B cell (primary cell): Measurements from ENCODE around the gene FAM72D. TPM values are rescaled to one million over a fixed set of nuclear protein-coding genes. Genes with fewer than 3 reads are reported as not detected.
"Not testable (repeated sequence)": the region's sequence is repeated elsewhere in the genome, so short reads cannot be mapped to it uniquely, and the experiment has no call there.

Experiments
- ATAC-seq: fragments of 200-7000 bp; cut with Tn5 transposase; one replicate; pipeline ENCODE4 v1.10.0; 2021; ENCODE audit warnings: low read depth, mild to moderate bottlenecking, moderate number of reproducible peaks, moderate library complexity
- CTCF ChIA-PET: fragments of 350-600 bp; sonication (Branson Sonifier 250); formaldehyde crosslinking; loops from one replicate; lab custom pipeline; 2021; ENCODE audit warnings: antibody characterized with exemption, inconsistent platforms; lab: Charles Lee
- POLR2A ChIA-PET: fragments of 350-600 bp; sonication (Branson Sonifier 250); formaldehyde crosslinking; loops from one replicate; lab custom pipeline; 2021; ENCODE audit warnings: antibody characterized with exemption; lab: Charles Lee
- DNase-seq: peaks from one replicate; pipeline ENCODE4 v3.0.0; 2013
- H2AFZ ChIP-seq: 2 replicates; pipeline ENCODE4 v1.6.1; 2012; ENCODE audit warnings: mild to moderate bottlenecking, low read depth, low read length; ENCODE audit not compliant: insufficient read depth, poor library complexity, severe bottlenecking
- H3K27ac ChIP-seq, 2 donors: 1 replicate in 1 of 2; 2 replicates in 1 of 2; pipeline ENCODE4 v1.5.1; 2012 to 2013; ENCODE audit warnings: low read length in 2 of 2, mild to moderate bottlenecking in 2 of 2, moderate library complexity in 1 of 2
- H3K27me3 ChIP-seq, 4 experiments: fragments of 200-600 bp in 1 of 4; sonication (generic) in 1 of 4; replicated peaks in 1 of 4; 1 replicate in 2 of 4; 2 replicates in 2 of 4; pipeline versions ENCODE4 v1.6.1 to v1.7.0; 2013 to 2016; ENCODE audit warnings: low read length in 3 of 4, mild to moderate bottlenecking in 2 of 4, mixed read lengths in 1 of 4, moderate library complexity in 1 of 4; ENCODE audit not compliant: insufficient read depth in 4 of 4, control insufficient read depth in 3 of 4; ENCODE audit errors: control extremely low read depth in 1 of 4
- H3K36me3 ChIP-seq, 2 experiments: replicated peaks in 1 of 2; 1 replicate in 1 of 2; 2 replicates in 1 of 2; pipeline versions ENCODE4 v1.6.1 to v1.7.1; 2013; ENCODE audit warnings: low read length in 1 of 2; ENCODE audit not compliant: insufficient read depth in 2 of 2, control insufficient read depth in 1 of 2; ENCODE audit errors: control extremely low read depth in 1 of 2, extremely low read depth in 1 of 2
- H3K4me1 ChIP-seq, 2 donors: fragments of 200-600 bp in 1 of 2; sonication (generic) in 1 of 2; 1 replicate in 1 of 2; 2 replicates in 1 of 2; pipeline versions ENCODE4 v1.5.1 to v1.6.1; 2013 to 2017; ENCODE audit warnings: low read length in 2 of 2; ENCODE audit not compliant: control insufficient read depth in 2 of 2, insufficient read depth in 2 of 2
- H3K4me2 ChIP-seq: replicated peaks from 2 replicates; pipeline ENCODE3; 2012; ENCODE audit warnings: mild to moderate bottlenecking, low read depth, low read length; ENCODE audit not compliant: poor library complexity, severe bottlenecking
- H3K4me3 ChIP-seq, 5 experiments: fragments of 200-600 bp in 1 of 5; sonication (generic) in 1 of 5; 1 replicate in 3 of 5; 2 replicates in 2 of 5; pipeline versions ENCODE4 v1.5.1 to v1.7.0; 2011 to 2016; ENCODE audit warnings: low read length in 4 of 5, mild to moderate bottlenecking in 4 of 5, low read depth in 2 of 5, control low read depth in 1 of 5, moderate library complexity in 1 of 5; ENCODE audit not compliant: insufficient read depth in 1 of 5; ENCODE audit errors: control extremely low read depth in 1 of 5, extremely low read depth in 1 of 5
- H3K79me2 ChIP-seq: fragments of 200-600 bp; sonication (generic); one replicate; pipeline ENCODE4 v1.6.0; 2016; ENCODE audit warnings: low read length; ENCODE audit not compliant: control insufficient read depth, insufficient read depth
- H3K9ac ChIP-seq: fragments of 200-600 bp; sonication (generic); 2 replicates; pipeline ENCODE4 v1.6.1; 2017; ENCODE audit warnings: mild to moderate bottlenecking, low read length, moderate library complexity
- H3K9me3 ChIP-seq, 3 donors: one replicate each; pipeline versions ENCODE4 v1.6.1 to v1.7.1; 2013; ENCODE audit warnings: low read length in 2 of 3; ENCODE audit not compliant: control insufficient read depth in 2 of 3, insufficient read depth in 1 of 3; ENCODE audit errors: control extremely low read depth in 1 of 3
- H4K20me1 ChIP-seq: 2 replicates; pipeline ENCODE4 v1.6.0; 2012; ENCODE audit warnings: mild to moderate bottlenecking, low read length; ENCODE audit not compliant: insufficient read depth, control insufficient read depth, poor library complexity, severe bottlenecking
- H3K27ac Mint-ChIP-seq: one replicate; pipeline ENCODE4 v1.8.0; 2021; ENCODE audit warnings: mixed read lengths
- H3K27me3 Mint-ChIP-seq: one replicate; pipeline ENCODE4 v1.8.0; 2021; ENCODE audit warnings: mixed read lengths
- H3K4me1 Mint-ChIP-seq: one replicate; pipeline ENCODE4 v1.8.0; 2021; ENCODE audit warnings: mixed read lengths
- H3K4me3 Mint-ChIP-seq: one replicate; pipeline ENCODE4 v1.8.0; 2021; ENCODE audit warnings: mixed read lengths
- H3K9me3 Mint-ChIP-seq: one replicate; pipeline ENCODE4 v1.8.0; 2022; ENCODE audit warnings: mixed read lengths; ENCODE audit not compliant: insufficient read depth
- WGBS: methylation state at CpG from one replicate; pipeline ENCODE4 v1.1.5; 2013; ENCODE audit warnings: missing lambda C conversion rate; ENCODE audit not compliant: insufficient coverage; 5-methylcytosine and 5-hydroxymethylcytosine counted together
- intact Hi-C: fragments of 100-400 bp; cut with micrococcal nuclease; formaldehyde crosslinking; loops from one replicate; pipeline ENCODE4 v1.10.0; 2022
- polyA plus RNA-seq: library from polyadenylated mRNA; depleted of rRNA; stranded (reverse); fragments of >200 nt; gene quantifications from 2 replicates; pipeline ENCODE4 v1.2.3, GENCODE V29; 2012
- total RNA-seq, 2 donors: library from RNA; stranded (reverse); fragments of 120-200 nt in 1 of 2; gene quantifications; 1 replicate in 1 of 2; 2 replicates in 1 of 2; pipeline versions ENCODE4 v1.2.3 to v1.2.4, GENCODE V29; 2013 to 2022

Gene FAM72D
- total and polyA plus RNA-seq, 2 donors (not counting 1 experiment from before 2014, with no cell fraction given): 0.21 to 0.32 TPM

GRCh38 chr1:145078787-145079370, 16.9 kb upstream of the FAM72D start:
- intact Hi-C loops, H3K9me3 ChIP-seq: not testable (repeated sequence)

DNA sequence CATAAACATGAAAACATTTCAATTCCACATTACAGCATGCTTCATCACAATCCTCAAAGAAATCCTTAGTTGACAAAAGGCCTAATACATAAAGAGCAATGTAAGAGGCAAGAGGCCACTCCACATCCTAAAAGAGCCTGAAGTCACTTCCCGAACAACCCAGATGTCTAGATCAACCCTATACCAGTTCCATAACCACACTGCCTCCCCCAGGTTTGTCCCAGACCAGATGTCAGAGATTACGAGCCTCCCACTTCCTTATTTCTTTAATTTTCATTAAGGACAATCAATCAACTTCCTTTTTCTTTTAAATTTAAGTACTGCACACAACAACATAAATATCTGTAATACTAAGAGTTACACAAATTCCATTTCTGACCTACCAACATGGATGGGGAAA, 16.0 kb upstream of the FAM72D start:
- H2AFZ ChIP-seq, H3K9ac ChIP-seq, ATAC-seq, H3K27me3 ChIP-seq, H3K9me3 ChIP-seq, H3K79me2 ChIP-seq, intact Hi-C loops, H3K4me2 ChIP-seq, H3K27ac ChIP-seq, H4K20me1 ChIP-seq, H3K27me3 Mint-ChIP-seq, H3K4me3 ChIP-seq, H3K4me3 Mint-ChIP-seq, CTCF ChIA-PET, POLR2A ChIA-PET, H3K27ac Mint-ChIP-seq, H3K9me3 Mint-ChIP-seq, H3K36me3 ChIP-seq, H3K4me1 Mint-ChIP-seq, H3K4me1 ChIP-seq: not testable (repeated sequence)
- WGBS: no CpG with 5 or more reads among the region's 2 CpGs
- peak; percentile 3 for DNase-seq

More at GRCh38 chr1:145078787-145079370, 16.9 kb upstream of the FAM72D start:
- H3K4me2 ChIP-seq, POLR2A ChIA-PET, H3K79me2 ChIP-seq, H3K4me3 Mint-ChIP-seq, H3K4me1 ChIP-seq, H4K20me1 ChIP-seq, H3K36me3 ChIP-seq, H3K27ac ChIP-seq, H3K4me3 ChIP-seq, H3K9me3 Mint-ChIP-seq, H3K27me3 ChIP-seq, H2AFZ ChIP-seq, H3K27me3 Mint-ChIP-seq, ATAC-seq, DNase-seq, H3K9ac ChIP-seq, H3K4me1 Mint-ChIP-seq, CTCF ChIA-PET, H3K27ac Mint-ChIP-seq: not testable (repeated sequence)
- no CpG with 5 or more reads among the region's 5 CpGs for WGBS

- DNase-seq, intact Hi-C loops, H3K9ac ChIP-seq, H2AFZ ChIP-seq, H3K79me2 ChIP-seq, ATAC-seq, H3K36me3 ChIP-seq, H3K4me3 Mint-ChIP-seq, H3K27me3 Mint-ChIP-seq, H3K27me3 ChIP-seq, POLR2A ChIA-PET, H3K27ac ChIP-seq, H3K9me3 ChIP-seq, H3K4me3 ChIP-seq, CTCF ChIA-PET, H3K9me3 Mint-ChIP-seq, H3K4me1 ChIP-seq, H3K4me2 ChIP-seq, H4K20me1 ChIP-seq, H3K4me1 Mint-ChIP-seq, H3K27ac Mint-ChIP-seq: not testable (repeated sequence)
- no CpG with 5 or more reads among the region's 3 CpGs for WGBS
Observed at GRCh38 chr1:145080193-145080592, 15.6 kb upstream of the FAM72D start.

DNA sequence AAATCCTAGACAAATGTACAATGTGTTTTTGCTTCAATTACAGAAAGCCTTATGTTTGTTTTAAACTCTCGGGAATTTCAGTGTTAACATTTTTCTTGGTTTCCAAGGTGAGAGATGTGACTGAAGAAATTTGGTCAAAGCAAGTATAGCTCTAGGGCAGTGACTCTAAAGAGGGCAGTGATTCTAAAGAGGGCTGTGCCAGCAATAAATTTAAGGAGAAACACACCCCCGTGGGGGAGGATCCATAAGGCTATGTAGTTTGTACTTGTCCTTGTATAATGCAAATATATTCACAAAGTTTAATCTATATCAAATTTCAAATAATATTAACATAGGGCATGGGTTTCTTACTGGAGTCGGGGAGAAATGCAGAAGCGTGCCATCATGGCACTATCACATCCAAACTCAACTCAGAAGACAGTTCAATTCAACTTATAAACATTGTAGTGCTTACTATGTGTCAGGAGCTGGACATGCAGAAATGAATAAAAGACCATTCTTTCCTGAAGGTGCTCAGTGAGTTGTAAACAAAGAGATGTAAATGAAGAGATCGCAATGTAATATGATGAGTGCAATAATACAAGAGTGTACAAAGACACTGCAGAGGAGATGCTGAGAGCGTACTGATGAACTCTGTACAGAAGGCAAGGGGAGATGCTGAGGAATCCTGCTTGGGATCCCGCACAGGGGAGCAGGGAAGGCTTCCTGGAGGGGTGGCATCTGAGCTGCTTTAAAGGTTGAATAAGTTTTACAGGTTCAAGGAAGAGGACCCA, 13.1 kb upstream of the FAM72D start:
- H3K27me3 Mint-ChIP-seq, H3K4me3 Mint-ChIP-seq, H4K20me1 ChIP-seq, H3K27ac ChIP-seq, H3K9me3 Mint-ChIP-seq, H3K4me2 ChIP-seq, H3K4me3 ChIP-seq, H3K4me1 Mint-ChIP-seq, H3K27me3 ChIP-seq, H3K9ac ChIP-seq, H2AFZ ChIP-seq, H3K9me3 ChIP-seq, intact Hi-C loops, CTCF ChIA-PET, H3K79me2 ChIP-seq, ATAC-seq, DNase-seq, H3K4me1 ChIP-seq, POLR2A ChIA-PET, H3K27ac Mint-ChIP-seq, H3K36me3 ChIP-seq: not testable (repeated sequence)
- 100% methylated on average over 1 of the region's 7 CpGs for WGBS
